Activated CD4-positive, alpha-beta memory T cell treated with anti-CD3 and anti-CD28 coated beads, Interleukin-2, amount 10 ng/mL, durations not matched to agents 7 days and 5 days (primary cell): ENCODE measurements around the gene TRIM38. TPM values are rescaled to one million over a fixed set of nuclear protein-coding genes. Genes with fewer than 3 reads are reported as not detected.

Source experiments
- CTCF ChIA-PET: fragments of 350-600 bp; sonication (Branson Sonifier 250); formaldehyde crosslinking; loops from one replicate; lab custom pipeline; 2021; ENCODE audit warnings: antibody characterized with exemption, inconsistent platforms; lab: Charles Lee
- POLR2A ChIA-PET: fragments of 350-600 bp; sonication (Branson Sonifier 250); formaldehyde crosslinking; loops from one replicate; lab custom pipeline; 2021; ENCODE audit warnings: antibody characterized with exemption; lab: Charles Lee
- DNase-seq: peaks from one replicate; pipeline ENCODE4 v3.0.0-alpha.2; 2020
- H3K27ac Mint-ChIP-seq: one replicate; pipeline ENCODE4 v1.8.0; 2021; ENCODE audit warnings: mild to moderate bottlenecking, mixed read lengths
- H3K27me3 Mint-ChIP-seq: one replicate; pipeline ENCODE4 v1.8.0; 2021; ENCODE audit warnings: mixed read lengths
- H3K36me3 Mint-ChIP-seq: one replicate; pipeline ENCODE4 v1.8.0; 2021; ENCODE audit warnings: low read depth, mixed read lengths
- H3K4me1 Mint-ChIP-seq: one replicate; pipeline ENCODE4 v1.8.0; 2021; ENCODE audit warnings: mixed read lengths
- H3K4me3 Mint-ChIP-seq: one replicate; pipeline ENCODE4 v1.8.0; 2021; ENCODE audit warnings: mild to moderate bottlenecking, mixed read lengths
- H3K9me3 Mint-ChIP-seq: one replicate; pipeline ENCODE4 v1.8.0; 2021; ENCODE audit warnings: mixed read lengths
- total RNA-seq, 2 experiments: library from RNA; stranded (reverse); gene quantifications; one replicate each; pipeline ENCODE4 v1.2.3, GENCODE V29; 2021

TRIM38 gene
- 10 to 100 TPM; 32.6 to 33.5 TPM for total RNA-seq

- DNase-seq: peak; percentile 84
- POLR2A ChIA-PET: interaction anchor here (0.7 to 7.4 kb wide), 25 partner anchors 10 to 824 kb away, joined by 3 to 78 read pairs (median 5); a partner anchor contains a TSS
- Mint-ChIP-seq H3K27ac (peak within 1 kb of the TSS; percentile 96), H3K27me3 (no peaks in the 10 kb centered on the region), H3K9me3 (peaks cover 22% of the 10 kb centered on the region), H3K4me1 (peaks cover 80% of the 10 kb centered on the region), H3K4me3 (peak within 1 kb of the TSS; percentile 96), H3K36me3 (peaks cover 64% of the 10 kb centered on the region)
- CTCF ChIA-PET: interaction anchor here (0.8 to 2.6 kb wide), 11 partner anchors 15 to 684 kb away, joined by 3 to 17 read pairs (median 3); a partner anchor contains a TSS
Measured at GRCh38 chr6:25962149-25963127, at the start of gene TRIM38. Gene TRIM38 (plus strand): TSS chr6:25962802. CDS start chr6:25966523, 3,721 bp downstream.

- H3K27ac Mint-ChIP-seq: no peak overlapping the region
Measured at GRCh38 chr6:25913741-25914140, 48.9 kb upstream of the TRIM38 start.

GRCh38 chr6:25916330-25916729 lies 46.3 kb upstream of the TRIM38 start:
- Mint-ChIP-seq H3K4me1 (peaks cover 4% of the 10 kb centered on the region), H3K36me3 (no peaks in the 10 kb centered on the region), H3K4me3 (no peak overlapping the region), H3K27me3 (no peaks in the 10 kb centered on the region), H3K27ac (no peak overlapping the region), H3K9me3 (peaks cover 8% of the 10 kb centered on the region)
- ChIA-PET CTCF (no interaction called here), POLR2A (no interaction called here)
- no peak for DNase-seq

More at GRCh38 chr6:25913741-25914140, 48.9 kb upstream of the TRIM38 start:
- H3K4me3 Mint-ChIP-seq: no peak overlapping the region
- no peak for DNase-seq
- peaks cover 8% of the 10 kb centered on the region for H3K9me3 Mint-ChIP-seq
- H3K4me1 Mint-ChIP-seq: peaks cover 6% of the 10 kb centered on the region
- ChIA-PET POLR2A (no interaction called here), CTCF (no interaction called here)
- H3K27me3 Mint-ChIP-seq: no peaks in the 10 kb centered on the region
- H3K36me3 Mint-ChIP-seq: no peaks in the 10 kb centered on the region

- Mint-ChIP-seq H3K9me3 (peaks cover 8% of the 10 kb centered on the region), H3K27me3 (no peaks in the 10 kb centered on the region), H3K4me1 (peaks cover 4% of the 10 kb centered on the region), H3K4me3 (no peak overlapping the region), H3K36me3 (no peaks in the 10 kb centered on the region), H3K27ac (no peak overlapping the region)
- ChIA-PET CTCF (no interaction called here), POLR2A (no interaction called here)
- DNase-seq: no peak
Measured at GRCh38 chr6:25916789-25917490, 45.7 kb upstream of the TRIM38 start.

- CTCF ChIA-PET: interaction anchor here (1.3 kb wide), 1 partner anchor 85 kb away, joined by 3 read pairs; no protein-coding TSS in a partner anchor
- POLR2A ChIA-PET: no interaction called here
- Mint-ChIP-seq H3K9me3 (peaks cover 8% of the 10 kb centered on the region), H3K4me1 (peaks cover 4% of the 10 kb centered on the region), H3K36me3 (no peaks in the 10 kb centered on the region), H3K27ac (no peak overlapping the region), H3K4me3 (no peak overlapping the region), H3K27me3 (no peaks in the 10 kb centered on the region)
- DNase-seq: no peak
Measured at GRCh38 chr6:25918083-25918683, 44.4 kb upstream of the TRIM38 start.

- no peak overlapping the region for H3K4me3 Mint-ChIP-seq
- H3K36me3 Mint-ChIP-seq: no peaks in the 10 kb centered on the region
- CTCF ChIA-PET: no interaction called here
- peaks cover 1% of the 10 kb centered on the region for H3K4me1 Mint-ChIP-seq
- no peaks in the 10 kb centered on the region for H3K27me3 Mint-ChIP-seq
- peaks cover 8% of the 10 kb centered on the region for H3K9me3 Mint-ChIP-seq
- DNase-seq: no peak
- POLR2A ChIA-PET: no interaction called here
- no peak overlapping the region for H3K27ac Mint-ChIP-seq
Measured at GRCh38 chr6:25919657-25920056, 42.9 kb upstream of the TRIM38 start.

- no peak overlapping the region for H3K27ac Mint-ChIP-seq
- ChIA-PET CTCF (no interaction called here), POLR2A (no interaction called here)
Measured at GRCh38 chr6:25921525-25922203, 40.9 kb upstream of the TRIM38 start.

GRCh38 chr6:25922301-25922700 lies 40.3 kb upstream of the TRIM38 start:
- DNase-seq: no peak
- H3K9me3 Mint-ChIP-seq: peaks cover 2% of the 10 kb centered on the region
- ChIA-PET POLR2A (no interaction called here), CTCF (no interaction called here)
- no peak overlapping the region for H3K27ac Mint-ChIP-seq
- no peaks in the 10 kb centered on the region for H3K36me3 Mint-ChIP-seq
- peaks cover 4% of the 10 kb centered on the region for H3K4me1 Mint-ChIP-seq
- no peak overlapping the region for H3K4me3 Mint-ChIP-seq
- no peaks in the 10 kb centered on the region for H3K27me3 Mint-ChIP-seq

More at GRCh38 chr6:25921525-25922203, 40.9 kb upstream of the TRIM38 start:
- Mint-ChIP-seq H3K9me3 (peaks cover 4% of the 10 kb centered on the region), H3K4me1 (peaks cover 1% of the 10 kb centered on the region), H3K36me3 (no peaks in the 10 kb centered on the region), H3K4me3 (no peak overlapping the region), H3K27me3 (no peaks in the 10 kb centered on the region)
- no peak for DNase-seq

GRCh38 chr6:25925876-25926275 lies 36.7 kb upstream of the TRIM38 start:
- ChIA-PET POLR2A (interaction anchor here (0.6 to 1.0 kb wide), 2 partner anchors 26 to 660 kb away, joined by 3 read pairs; no protein-coding TSS in a partner anchor), CTCF (interaction anchor here (1.2 kb wide), 1 partner anchor 206 kb away, joined by 4 read pairs; no protein-coding TSS in a partner anchor)
- Mint-ChIP-seq H3K36me3 (no peaks in the 10 kb centered on the region), H3K4me1 (peaks cover 6% of the 10 kb centered on the region), H3K9me3 (no peaks in the 10 kb centered on the region), H3K27me3 (no peaks in the 10 kb centered on the region), H3K27ac (no peak overlapping the region), H3K4me3 (no peak overlapping the region)
- DNase-seq: no peak

GRCh38 chr6:25927178-25927577 lies 35.4 kb upstream of the TRIM38 start:
- Mint-ChIP-seq H3K27ac (no peak overlapping the region), H3K9me3 (no peaks in the 10 kb centered on the region), H3K27me3 (no peaks in the 10 kb centered on the region), H3K36me3 (no peaks in the 10 kb centered on the region), H3K4me1 (peaks cover 6% of the 10 kb centered on the region), H3K4me3 (no peak overlapping the region)
- ChIA-PET POLR2A (no interaction called here), CTCF (no interaction called here)
- no peak for DNase-seq

GRCh38 chr6:25927756-25928216 lies 34.8 kb upstream of the TRIM38 start:
- DNase-seq: no peak

More at GRCh38 chr6:25927756-25928216, 34.8 kb upstream of the TRIM38 start:
- Mint-ChIP-seq H3K27ac (no peak overlapping the region), H3K4me1 (peaks cover 6% of the 10 kb centered on the region), H3K4me3 (no peak overlapping the region), H3K9me3 (no peaks in the 10 kb centered on the region), H3K36me3 (no peaks in the 10 kb centered on the region), H3K27me3 (no peaks in the 10 kb centered on the region)
- ChIA-PET CTCF (no interaction called here), POLR2A (no interaction called here)
